GM12878 (cell line): ENCODE data around the gene NCF1.
"Not testable (repeated sequence)": the region's sequence is repeated elsewhere in the genome, so short reads cannot be mapped to it uniquely, and the experiment has no call there.

ENCODE experiments used
- CBFB ChIP-seq: IDR thresholded peaks from 2 replicates; pipeline ENCODE4 v1.6.1; 2016; ENCODE audit warnings: antibody characterized with exemption, low read depth
- CBX3 ChIP-seq: fragments of 200-600 bp; sonication (generic); IDR thresholded peaks from 2 replicates; pipeline ENCODE4 v1.6.1; 2016; ENCODE audit warnings: low read depth, borderline replicate concordance
- CHD2 ChIP-seq: IDR thresholded peaks from 2 replicates; pipeline ENCODE4 v1.6.1; 2011; ENCODE audit warnings: low read depth, low read length, improper control_type of control experiment, borderline replicate concordance
- EZH2 ChIP-seq: IDR thresholded peaks from 2 replicates; pipeline ENCODE4 v1.6.1; 2012; ENCODE audit warnings: low read depth, mild to moderate bottlenecking, control low read depth, inconsistent platforms, low read length, borderline replicate concordance; ENCODE audit not compliant: control insufficient read depth
- MXI1 ChIP-seq: fragments of 150-350 bp; IDR thresholded peaks from 2 replicates; pipeline ENCODE4 v1.6.1; 2011; ENCODE audit warnings: low read depth, mild to moderate bottlenecking, inconsistent platforms, low read length, improper control_type of control experiment
- PML ChIP-seq: IDR thresholded peaks from 2 replicates; pipeline ENCODE4 v1.6.1; 2012; ENCODE audit warnings: low read length, inconsistent platforms
- POLR2A ChIP-seq: IDR thresholded peaks from 2 replicates; pipeline ENCODE4 v1.6.1; 2011; ENCODE audit warnings: low read depth, mild to moderate bottlenecking, low read length
- RAD51 ChIP-seq: fragments of 450-650 bp; IDR thresholded peaks from 2 replicates; pipeline ENCODE4 v1.6.1; 2016; ENCODE audit warnings: moderate library complexity, mild to moderate bottlenecking, inconsistent platforms
- SIX5 ChIP-seq: IDR thresholded peaks from 2 replicates; pipeline ENCODE4 v1.6.1; 2011; ENCODE audit warnings: mild to moderate bottlenecking, low read depth, low read length, moderate library complexity; ENCODE audit not compliant: severe bottlenecking
- SP1 ChIP-seq: IDR thresholded peaks from one replicate; pipeline ENCODE4 v1.6.1; 2011; ENCODE audit warnings: low read depth, low read length
- SPI1 ChIP-seq: IDR thresholded peaks from 2 replicates; pipeline ENCODE4 v1.6.1; 2011; ENCODE audit warnings: low read depth, mild to moderate bottlenecking, low read length, moderate library complexity, borderline replicate concordance; ENCODE audit not compliant: insufficient read depth
- ZNF274 ChIP-seq: IDR thresholded peaks from one replicate; pipeline ENCODE4 v1.8.0; 2011; ENCODE audit not compliant: insufficient read length, insufficient read depth
- TF ChIP-seq, protein P1 (sequence below), 3 experiments: IDR thresholded peaks in 2 of 3; conservative IDR thresholded peaks in 1 of 3; 2 replicates each; pipeline ENCODE4 v1.5.1; 2011; ENCODE audit warnings: low read depth in 3 of 3, low read length in 3 of 3, mild to moderate bottlenecking in 3 of 3, control low read depth in 2 of 3, moderate library complexity in 2 of 3, inconsistent platforms in 1 of 3, mixed read lengths in 1 of 3; ENCODE audit not compliant: control insufficient read depth in 2 of 3, insufficient read depth in 1 of 3; ENCODE audit errors: extremely low read depth in 1 of 3

DNA sequence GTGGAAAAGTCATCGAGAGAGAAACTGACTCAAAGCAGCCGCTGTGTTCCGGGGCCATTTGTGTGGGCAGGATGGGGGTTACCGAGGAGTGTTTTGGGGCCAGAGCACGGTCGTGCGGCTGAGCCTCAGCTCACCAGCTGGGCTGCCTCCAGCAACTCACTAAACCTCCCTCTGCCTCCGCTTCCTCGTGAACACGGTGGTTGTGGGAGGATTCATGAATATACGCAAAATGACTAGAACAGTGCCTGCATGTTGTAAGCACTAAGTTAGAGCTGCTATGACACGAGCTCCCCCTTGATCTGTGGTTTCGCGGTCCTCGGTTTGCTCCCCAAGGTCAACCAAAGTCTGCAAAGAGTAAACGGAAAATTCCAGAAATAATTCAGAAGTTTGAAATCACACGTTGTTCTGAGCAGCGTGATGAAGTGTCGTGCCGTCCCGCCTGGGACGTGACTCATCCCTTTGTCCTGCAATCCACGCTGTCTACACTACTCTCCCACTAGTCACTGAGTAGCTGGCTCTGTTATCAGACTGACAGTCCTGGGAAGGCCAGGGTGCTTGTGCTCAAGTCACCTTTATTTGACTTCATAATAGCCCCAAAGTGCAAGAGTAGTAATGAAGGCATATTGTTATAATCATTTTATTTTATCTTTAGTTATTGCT, 46.5 kb downstream of the NCF1 start:
- TF ChIP-seq SPI1, CBX3, PML, CHD2, RAD51, ZNF274, CBFB, SIX5, POLR2A, MXI1, SP1, EZH2: not testable (repeated sequence)
- TF ChIP-seq, protein P1, sequence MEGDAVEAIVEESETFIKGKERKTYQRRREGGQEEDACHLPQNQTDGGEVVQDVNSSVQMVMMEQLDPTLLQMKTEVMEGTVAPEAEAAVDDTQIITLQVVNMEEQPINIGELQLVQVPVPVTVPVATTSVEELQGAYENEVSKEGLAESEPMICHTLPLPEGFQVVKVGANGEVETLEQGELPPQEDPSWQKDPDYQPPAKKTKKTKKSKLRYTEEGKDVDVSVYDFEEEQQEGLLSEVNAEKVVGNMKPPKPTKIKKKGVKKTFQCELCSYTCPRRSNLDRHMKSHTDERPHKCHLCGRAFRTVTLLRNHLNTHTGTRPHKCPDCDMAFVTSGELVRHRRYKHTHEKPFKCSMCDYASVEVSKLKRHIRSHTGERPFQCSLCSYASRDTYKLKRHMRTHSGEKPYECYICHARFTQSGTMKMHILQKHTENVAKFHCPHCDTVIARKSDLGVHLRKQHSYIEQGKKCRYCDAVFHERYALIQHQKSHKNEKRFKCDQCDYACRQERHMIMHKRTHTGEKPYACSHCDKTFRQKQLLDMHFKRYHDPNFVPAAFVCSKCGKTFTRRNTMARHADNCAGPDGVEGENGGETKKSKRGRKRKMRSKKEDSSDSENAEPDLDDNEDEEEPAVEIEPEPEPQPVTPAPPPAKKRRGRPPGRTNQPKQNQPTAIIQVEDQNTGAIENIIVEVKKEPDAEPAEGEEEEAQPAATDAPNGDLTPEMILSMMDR (IDR thresholded peaks at IDR 0.05 in 2 of 3, conservative IDR thresholded peaks at IDR 0.05 in 1 of 3; ENCODE audit: control insufficient read depth in 2 of 3, extremely low read depth in 1 of 3, insufficient read depth in 1 of 3, low read depth in 3 of 3, low read length in 3 of 3): not testable (repeated sequence)
